ENCODE results near the gene ERMP1. TPM values are rescaled to one million over a fixed set of nuclear protein-coding genes. Genes with fewer than 3 reads are reported as not detected.

Gene ERMP1
- total RNA-seq, 1 donor from 2014 or later = 57.7 TPM

GRCh38 chr9:5791870-5792269 lies 41.0 kb downstream of the ERMP1 start:
- no peak for TF ChIP-seq CTCF (conservative IDR thresholded peaks at IDR 0.05)
- Mint-ChIP-seq H3K9me3 (no peaks in the 10 kb centered on the region), H3K4me1 (ENCODE audit: unreplicated experiment) (no peaks in the 10 kb centered on the region), H3K4me3 (no peak overlapping the region), H3K27me3 (no peaks in the 10 kb centered on the region), H3K27ac (peak overlapping the region; percentile 32), H3K36me3 (peaks cover 42% of the 10 kb centered on the region)
- no peak for DNase-seq (ENCODE audit: extremely low spot score, unreplicated experiment)

DNA sequence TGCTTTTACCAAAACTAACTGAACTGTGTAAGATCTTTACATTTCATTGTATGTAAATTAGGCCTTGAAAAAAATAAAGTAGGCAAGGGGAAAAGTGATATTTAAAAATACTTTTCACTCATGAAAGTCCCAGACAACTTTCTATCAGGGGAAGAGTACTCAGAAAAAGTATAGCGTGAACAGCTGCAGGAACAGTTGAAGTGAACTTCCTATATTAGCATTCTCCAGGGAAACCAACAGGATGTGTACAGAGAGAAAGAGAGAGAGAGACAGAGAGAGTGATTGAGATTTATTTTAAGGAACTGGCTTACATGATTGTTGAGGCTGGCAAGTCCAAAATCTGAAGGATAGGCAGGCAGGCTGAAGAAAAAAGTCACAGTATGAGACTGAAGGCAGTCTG lies 42.0 kb downstream of the ERMP1 start:
- Mint-ChIP-seq H3K27me3 (no peaks in the 10 kb centered on the region), H3K4me1 (ENCODE audit: unreplicated experiment) (no peaks in the 10 kb centered on the region), H3K4me3 (no peak overlapping the region), H3K36me3 (peaks cover 34% of the 10 kb centered on the region), H3K27ac (no peak overlapping the region), H3K9me3 (no peaks in the 10 kb centered on the region)
- TF ChIP-seq CTCF (conservative IDR thresholded peaks at IDR 0.05) = no peak
- no peak for DNase-seq (ENCODE audit: extremely low spot score, unreplicated experiment)

DNA sequence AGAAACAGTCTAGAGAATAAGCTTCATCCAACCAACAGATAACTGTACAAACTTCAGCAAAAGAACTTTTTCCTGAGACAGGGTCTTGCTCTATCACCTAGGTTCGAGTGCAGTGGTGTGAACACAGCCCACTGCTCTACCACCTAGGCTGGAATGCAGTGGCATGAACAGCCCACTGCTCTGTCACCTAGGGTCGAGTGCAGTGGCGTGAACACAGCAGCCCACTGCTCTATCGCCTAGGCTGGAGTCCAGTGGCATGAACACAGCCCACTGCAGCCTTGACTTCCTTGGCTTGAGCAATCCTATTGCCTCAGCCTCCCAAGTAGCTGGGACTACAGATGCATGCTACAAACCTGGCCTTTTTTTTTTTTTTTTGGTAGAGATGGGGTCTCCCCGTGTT lies 43.4 kb downstream of the ERMP1 start:
- H3K4me1 Mint-ChIP-seq (ENCODE audit: unreplicated experiment) = no peaks in the 10 kb centered on the region
- no peak for DNase-seq (ENCODE audit: extremely low spot score, unreplicated experiment)
- no peak overlapping the region for H3K27ac Mint-ChIP-seq
- H3K9me3 Mint-ChIP-seq = no peaks in the 10 kb centered on the region
- no peak for TF ChIP-seq CTCF (conservative IDR thresholded peaks at IDR 0.05)
- no peak overlapping the region for H3K4me3 Mint-ChIP-seq
- H3K27me3 Mint-ChIP-seq = no peaks in the 10 kb centered on the region
- H3K36me3 Mint-ChIP-seq = peaks cover 37% of the 10 kb centered on the region

DNA sequence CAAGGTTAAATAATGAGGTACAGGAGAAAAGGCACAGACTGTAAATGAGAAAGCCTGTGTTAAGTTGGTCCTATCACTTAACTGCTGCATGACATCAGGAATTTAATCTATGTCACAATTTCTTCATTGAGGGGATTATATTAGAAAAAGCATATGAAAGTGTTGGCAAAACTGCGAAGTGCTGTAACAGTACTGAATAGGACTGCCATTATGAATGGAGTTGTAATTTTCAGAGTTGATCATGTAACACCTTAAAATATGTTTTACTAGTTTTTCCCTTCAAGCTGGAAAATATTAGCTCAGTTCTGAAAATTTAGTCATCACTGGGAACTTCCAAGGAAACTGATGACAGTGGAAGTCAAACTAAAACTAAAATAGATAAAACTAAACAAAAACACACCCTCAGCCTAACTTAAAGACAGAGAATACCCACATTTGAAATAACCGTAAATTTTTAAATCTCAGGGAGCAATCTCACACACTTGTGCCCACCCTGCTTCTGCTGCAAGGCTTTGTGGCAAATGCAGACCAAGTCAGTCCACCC lies 45.1 kb downstream of the ERMP1 start:
- Mint-ChIP-seq H3K36me3 (peaks cover 49% of the 10 kb centered on the region), H3K27ac (no peak overlapping the region)

GRCh38 chr9:5787220-5787619 lies 45.7 kb downstream of the ERMP1 start:
- DNase-seq (ENCODE audit: extremely low spot score, unreplicated experiment) = no peak
- peaks cover 53% of the 10 kb centered on the region for H3K36me3 Mint-ChIP-seq
- no peak overlapping the region for H3K4me3 Mint-ChIP-seq
- peaks cover 2% of the 10 kb centered on the region for H3K9me3 Mint-ChIP-seq
- no peak for TF ChIP-seq CTCF (conservative IDR thresholded peaks at IDR 0.05)
- no peaks in the 10 kb centered on the region for H3K4me1 Mint-ChIP-seq (ENCODE audit: unreplicated experiment)
- no peaks in the 10 kb centered on the region for H3K27me3 Mint-ChIP-seq
- H3K27ac Mint-ChIP-seq = no peak overlapping the region

More for the DNA sequence above, 45.1 kb downstream of the ERMP1 start:
- no peak for DNase-seq (ENCODE audit: extremely low spot score, unreplicated experiment)
- TF ChIP-seq CTCF (conservative IDR thresholded peaks at IDR 0.05) = no peak
- H3K4me1 Mint-ChIP-seq (ENCODE audit: unreplicated experiment) = no peaks in the 10 kb centered on the region
- no peak overlapping the region for H3K4me3 Mint-ChIP-seq
- no peaks in the 10 kb centered on the region for H3K9me3 Mint-ChIP-seq
- no peaks in the 10 kb centered on the region for H3K27me3 Mint-ChIP-seq

Data from type B pancreatic cell (in vitro differentiated cells).